ENCODE data around the gene TMEM178B.
"Not testable (repeated sequence)": the region's sequence is repeated elsewhere in the genome, so short reads cannot be mapped to it uniquely, and the experiment has no call there.

The TMEM178B gene

DNA sequence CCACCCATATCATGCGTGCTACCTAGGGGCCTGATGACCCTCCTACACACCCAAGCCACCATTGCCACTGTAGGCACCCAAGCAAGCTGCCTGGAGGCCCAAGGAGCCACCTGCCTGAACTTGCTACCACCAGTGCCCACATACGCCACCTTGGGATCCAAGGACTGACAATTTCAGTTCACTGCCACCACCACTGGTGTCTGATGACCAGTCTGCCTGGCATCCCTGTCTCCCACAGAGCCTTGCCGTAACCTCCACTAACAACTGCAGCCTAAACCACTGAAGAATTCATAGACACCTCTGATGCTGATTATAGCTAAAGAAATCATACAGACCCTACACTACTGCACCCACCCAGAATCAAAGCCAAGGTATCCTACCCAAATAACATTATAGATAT lies 58.8 kb downstream of the TMEM178B start:
- no peak for DNase-seq

DNA sequence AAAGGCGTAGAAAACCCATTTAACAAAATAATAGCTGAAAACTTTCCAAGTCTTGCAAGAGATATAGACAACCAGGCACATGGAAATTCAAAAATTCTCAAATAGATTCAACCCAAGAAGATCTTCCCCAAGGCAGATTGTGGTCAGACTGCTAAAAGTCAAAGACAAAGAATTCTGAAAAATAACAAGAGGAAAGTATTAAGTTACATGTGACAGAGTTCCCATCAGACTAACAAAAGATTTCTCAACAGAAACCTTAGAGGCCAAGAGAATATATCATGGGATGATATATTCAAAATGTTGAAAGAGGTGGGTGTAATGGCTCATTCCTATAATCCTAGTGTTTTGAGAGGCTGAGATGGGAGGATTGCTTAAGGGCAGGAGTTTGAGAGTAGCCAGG lies 59.8 kb downstream of the TMEM178B start:
- DNase-seq, result no peak

DNA sequence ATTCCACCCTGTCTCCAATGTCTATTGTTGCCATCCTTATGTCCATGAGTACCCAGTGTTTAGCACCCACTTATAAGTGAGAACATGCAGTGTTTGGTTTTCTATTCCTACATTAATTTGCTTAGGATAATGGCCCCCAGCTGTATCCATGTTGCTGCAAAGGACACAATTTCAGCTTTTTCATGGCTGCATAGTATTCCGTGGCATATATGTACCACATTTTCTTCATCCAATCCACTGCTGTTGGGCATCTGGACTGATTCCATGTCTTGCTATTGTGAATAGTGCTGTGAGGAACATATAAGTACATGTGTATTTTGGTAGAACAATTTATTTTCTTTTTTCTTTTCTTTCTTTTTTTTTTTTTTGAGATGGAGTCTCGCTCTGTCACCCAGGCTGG lies 68.2 kb downstream of the TMEM178B start:
- DNase-seq, result no peak

DNA sequence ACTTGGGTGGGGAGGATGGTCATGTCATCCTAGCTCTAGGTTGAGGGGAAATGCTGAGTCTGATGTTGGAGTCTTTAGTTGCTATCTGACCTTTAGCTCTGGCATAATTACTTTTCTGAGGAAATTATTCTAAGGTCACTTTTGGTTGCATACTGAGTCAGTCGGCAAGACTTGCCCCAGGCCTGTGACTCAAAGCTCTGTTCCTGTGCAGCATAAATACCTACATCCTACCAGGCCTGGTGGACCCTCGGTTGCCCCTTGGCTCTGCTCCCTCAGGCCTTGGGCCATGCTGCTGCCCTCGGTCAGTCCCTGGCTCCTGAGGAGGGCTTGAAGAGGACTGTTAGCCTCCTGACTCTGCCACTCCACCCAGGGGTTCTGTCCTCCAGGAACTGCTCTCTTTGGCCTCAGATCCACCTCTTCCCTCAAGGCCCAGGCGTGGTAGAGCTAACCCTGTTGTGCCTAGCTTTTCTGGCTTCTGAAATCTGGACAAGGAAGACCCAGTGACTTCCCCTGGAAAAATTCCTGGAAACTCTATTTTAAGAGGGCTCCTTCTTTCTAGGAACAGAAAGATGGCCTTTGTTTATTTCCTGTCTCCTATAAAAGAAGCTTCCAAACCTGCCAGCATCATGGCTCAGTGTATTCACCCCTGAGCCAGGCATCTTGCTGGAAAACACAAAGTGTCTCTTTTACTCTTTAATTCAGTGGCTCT lies 71.2 kb downstream of the TMEM178B start:
- no peak for DNase-seq

DNA sequence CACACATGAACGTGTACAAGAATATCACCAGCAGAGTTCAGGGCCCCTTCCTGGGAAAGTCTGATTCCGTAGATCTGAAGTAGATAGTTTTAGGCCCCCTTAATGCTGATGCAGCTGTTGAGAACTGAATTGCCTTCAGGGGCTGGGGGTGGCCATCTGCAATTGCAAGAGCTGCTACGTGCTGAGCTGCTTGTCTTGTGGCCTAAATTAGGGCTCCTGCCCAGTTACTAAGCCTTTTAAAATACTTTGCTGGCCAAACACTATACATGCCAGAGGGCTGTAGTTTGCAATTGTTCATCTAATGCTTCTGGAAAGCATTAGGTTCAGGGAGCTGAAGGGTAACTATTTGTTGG lies 71.7 kb downstream of the TMEM178B start:
- no peak for DNase-seq

DNA sequence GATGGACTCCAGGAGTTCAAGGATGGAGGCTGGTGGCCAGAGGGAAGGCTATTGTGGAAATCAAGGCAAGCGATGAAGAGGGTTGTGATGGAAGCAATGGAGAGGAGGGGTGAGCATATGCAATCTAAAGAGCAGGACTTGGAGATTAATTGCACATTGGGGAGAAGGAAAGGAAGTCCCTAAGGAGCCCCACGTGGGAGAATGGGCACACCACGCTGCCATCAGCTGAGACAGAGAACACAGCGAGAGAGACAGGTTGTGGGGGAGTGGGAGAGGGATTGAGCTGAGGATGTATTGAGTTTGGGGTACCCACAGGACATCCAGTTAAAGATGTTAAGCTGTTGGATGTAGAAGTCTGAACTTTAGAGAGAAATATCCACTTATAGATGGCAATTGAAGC lies 73.6 kb downstream of the TMEM178B start:
- DNase-seq, result no peak

DNA sequence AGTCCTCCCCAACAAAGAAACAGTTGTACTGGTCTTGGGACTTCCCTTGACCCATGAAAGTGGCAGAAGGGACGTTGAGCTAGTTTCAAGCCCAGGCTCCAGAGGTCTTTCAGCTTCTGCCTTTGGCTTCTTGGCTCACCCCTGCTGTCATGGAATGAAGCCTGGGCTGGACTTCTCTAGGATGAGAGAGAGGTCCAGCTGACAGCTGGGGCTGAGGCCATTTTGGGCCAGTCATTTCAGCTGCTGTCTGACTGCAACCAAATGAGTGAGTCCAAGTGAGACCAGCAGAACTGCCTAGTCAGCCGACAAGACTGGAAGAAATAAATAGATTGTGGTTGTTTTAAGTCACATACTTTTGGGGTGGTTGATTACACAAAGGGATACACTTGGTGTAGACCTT lies 76.6 kb downstream of the TMEM178B start:
- no peak for DNase-seq

DNA sequence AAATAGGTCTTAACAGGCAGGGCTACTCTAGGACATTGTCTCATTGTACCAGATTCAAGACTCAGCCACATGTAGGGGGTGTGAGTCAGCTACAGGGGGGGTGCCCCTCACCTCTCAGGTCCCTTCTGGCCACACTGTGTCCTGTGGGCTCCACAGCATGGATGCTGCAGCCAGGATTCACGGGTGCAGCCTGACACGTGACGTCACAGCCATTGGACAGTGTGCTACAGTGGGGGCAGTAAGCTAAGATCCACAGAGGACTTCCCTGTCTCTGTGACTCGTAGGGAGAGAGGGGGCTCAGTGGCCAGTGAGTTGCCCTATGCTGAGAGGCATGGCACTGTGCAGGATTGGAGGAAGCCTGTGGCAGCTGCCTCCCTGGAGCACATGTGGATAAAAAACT lies 77.9 kb downstream of the TMEM178B start:
- no peak for DNase-seq

DNA sequence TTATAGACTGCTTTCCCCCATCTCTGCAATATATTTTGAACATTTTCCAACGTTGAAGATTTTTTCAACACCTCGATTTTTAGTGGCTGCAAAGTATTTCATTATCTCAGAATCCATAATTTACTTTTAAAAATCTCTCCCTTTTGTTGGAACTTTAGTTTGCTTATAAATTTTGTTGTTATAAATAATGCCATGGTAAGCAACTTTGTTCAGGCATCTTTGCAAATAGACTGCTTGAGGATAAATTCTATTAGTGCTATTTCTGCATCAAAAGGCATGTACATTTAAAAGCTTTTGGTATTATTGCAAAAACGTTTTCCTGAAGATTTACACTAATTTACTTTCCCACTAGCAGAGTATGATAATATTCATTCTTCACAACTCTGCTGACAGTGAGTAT lies 79.4 kb downstream of the TMEM178B start:
- no peak for DNase-seq

DNA sequence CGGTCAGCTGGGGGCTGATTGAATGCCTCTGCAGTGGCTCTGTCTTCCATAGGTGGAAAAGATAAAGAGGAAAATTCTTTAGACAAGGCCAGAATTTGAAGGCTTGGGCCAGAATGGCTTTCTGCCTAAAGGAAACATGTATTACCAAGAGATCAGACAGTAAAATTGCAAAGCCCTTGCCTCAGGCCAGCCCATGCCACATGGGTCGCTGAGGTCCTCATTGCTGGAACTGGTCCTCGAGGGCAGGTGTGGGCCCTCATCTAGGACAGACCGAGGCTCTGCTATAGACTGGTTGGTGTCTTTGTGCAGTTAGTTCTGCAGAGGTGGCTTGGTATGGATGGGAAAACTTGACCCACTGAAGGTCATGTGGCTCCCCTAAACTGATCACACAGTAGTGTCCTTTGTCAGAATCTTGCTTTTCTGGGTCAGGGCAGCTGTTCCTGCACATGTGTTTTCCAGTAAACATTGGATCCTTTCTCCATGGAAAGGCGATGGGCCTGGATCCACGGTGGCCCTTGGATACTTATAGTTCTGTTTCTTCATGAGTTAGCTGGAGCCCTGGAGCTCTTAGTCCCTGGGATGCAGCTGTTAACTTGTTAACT lies 80.4 kb downstream of the TMEM178B start:
- no peak for DNase-seq

DNA sequence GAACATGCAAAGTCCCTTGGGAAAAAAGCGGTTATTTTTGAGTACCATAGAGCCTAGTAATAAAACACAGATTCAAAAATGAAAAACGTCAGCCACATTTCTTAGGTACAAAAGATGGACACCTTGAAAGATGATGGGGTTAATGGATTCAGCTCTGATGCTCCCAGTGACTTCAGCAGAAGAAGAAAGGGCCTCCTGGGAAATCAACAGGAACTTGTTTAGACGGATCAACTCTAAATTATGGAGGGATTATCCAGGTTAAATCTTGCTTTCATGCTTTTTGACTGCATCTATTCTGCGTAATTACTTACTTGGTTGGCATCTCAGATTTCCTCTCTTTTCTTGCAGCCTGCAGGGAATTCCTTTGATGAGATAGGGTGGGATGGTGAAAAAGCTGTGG lies 82.5 kb downstream of the TMEM178B start:
- no peak for DNase-seq

DNA sequence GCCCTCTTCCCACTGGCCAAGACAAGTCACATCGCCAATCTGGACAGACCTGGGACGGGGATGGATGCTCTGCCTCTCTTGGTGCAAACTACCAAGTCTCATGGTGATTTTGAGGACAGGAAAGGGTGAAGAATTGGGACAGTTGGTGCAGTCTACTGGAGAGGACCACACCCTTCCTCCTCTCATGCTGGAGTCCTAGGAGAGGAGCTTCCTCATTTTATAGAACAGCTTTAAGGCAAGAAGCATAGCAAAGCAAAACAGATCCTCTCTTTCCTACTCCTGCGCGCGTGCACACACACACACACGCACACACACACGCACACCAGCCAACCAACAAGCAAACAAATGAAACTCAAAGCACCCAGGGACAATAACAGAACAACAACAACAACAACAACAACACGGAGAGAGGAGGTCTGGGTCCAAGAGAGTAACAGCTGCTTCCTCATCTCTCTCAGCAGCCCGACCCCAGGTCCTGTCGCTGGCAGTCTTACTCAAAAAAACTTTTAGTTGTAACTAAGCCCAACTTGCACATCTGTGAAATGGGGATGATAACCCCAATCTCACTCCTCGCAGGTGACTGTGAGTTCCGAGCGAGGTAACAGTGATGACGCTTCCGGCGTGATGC lies 83.4 kb downstream of the TMEM178B start:
- no peak for DNase-seq

DNA sequence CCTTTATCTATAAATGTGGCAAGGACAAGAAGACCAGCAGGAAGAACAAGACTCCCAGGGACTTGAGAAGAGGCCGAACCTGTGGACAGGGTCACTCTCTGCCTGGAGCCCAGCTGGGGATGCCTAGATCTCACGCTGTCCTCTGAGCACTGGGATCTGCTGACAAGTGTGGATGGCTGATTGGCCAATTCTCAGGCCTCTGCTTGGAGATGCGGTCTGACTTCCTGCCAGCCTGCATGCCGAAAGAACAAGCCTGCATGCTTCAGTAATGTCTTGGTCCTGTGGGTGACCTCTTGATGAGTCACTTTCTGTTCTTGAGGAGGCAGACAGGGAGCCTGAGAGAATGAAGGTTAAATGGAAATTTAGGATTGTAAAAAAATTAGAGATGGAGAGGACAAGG lies 84.7 kb downstream of the TMEM178B start:
- DNase-seq, result no peak

DNA sequence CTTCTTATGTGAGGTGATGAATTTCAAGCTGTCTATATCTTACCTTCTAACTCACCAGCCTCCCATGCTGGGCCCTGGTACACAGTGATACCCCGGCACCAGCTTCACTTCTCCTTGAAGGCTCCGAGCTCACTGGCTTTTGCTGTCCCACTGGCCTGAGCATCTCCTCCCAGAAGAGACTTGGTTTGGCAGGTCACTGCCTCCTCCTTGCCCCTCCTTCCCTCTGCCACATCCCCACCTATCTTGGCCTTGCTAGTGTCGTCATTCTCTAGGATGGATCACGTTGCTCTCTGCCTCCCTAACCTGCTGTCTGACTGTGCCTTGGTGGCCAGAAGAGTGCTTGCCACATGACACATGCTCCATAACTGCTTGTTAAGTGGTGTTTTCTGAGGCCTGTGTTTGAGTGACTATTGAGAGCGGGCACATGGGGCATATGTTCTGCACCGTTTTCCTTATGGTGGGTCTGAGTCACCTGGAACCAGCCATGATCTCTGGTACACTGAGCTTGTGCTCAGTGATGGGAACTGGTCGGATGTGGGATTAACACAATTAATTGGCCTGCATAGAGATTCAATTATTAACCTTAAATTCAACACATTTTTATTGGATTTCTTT lies 86.5 kb downstream of the TMEM178B start:
- DNase-seq, result no peak

DNA sequence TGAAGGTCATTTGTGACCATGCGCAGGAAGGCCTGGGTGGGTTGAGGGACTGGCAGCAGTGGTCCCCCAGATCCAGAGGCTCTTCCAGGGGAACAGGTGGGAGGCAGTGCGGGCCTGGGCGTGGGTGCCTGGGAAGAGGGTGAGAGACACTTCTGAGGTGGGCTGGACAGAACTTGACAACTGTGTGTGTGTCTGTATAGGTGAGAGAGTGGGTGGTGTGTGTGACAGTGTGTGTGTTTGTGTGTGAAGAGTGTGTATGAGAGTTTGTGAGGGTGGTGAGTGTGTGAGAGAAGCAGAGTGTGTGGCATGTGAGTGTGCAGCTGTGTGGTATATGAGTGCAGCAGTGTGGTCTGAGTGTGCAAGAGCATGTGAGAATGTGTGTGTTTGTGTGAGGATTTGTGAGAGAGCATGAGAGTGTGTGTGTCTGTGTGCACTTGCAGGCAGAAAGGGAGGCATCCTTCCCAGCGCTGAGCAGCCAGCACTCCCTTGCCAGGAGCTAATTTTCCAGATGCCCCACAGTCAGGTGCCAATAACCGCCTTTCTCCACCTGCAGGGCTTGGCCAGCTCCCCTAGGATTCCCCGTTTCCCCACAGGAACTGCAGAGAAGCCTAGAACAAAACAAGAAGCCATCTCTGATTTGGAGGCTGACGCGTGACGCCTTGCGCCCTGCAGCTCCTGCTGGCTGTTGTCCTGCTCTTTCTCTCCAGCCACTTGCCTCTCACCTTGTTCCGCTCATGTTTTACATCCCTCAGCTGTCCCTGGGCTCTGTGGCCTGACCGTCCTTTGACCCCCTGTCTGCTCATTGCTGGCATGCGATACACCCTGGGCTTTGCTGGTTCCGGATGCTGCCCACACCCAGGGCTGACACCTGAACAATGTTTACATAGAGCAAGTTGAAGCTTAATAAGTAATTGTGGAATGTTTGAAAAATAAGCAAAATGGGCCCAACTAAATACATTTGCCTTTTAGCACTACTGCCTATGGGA lies 88.0 kb downstream of the TMEM178B start:
- DNase-seq, result no peak

DNA sequence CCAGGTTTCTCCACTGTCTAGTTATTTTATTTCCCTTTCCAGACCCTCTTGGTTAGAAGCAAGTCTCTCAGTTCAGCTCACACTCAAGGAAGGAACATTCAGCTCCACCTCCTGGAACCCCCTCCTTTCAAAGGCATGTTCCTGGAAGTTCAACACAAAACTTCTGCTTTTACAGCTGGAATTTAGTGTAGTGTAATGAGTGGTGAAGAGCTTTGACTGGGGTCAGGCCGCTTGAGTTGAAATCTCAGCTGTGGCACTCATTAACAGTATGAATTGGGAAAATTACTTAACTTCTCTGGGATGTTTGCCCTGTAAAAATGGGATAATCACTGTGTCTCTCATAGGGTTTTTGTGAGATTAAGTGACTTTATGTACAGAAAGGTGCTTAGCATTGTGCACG lies 91.7 kb downstream of the TMEM178B start:
- no peak for DNase-seq

DNA sequence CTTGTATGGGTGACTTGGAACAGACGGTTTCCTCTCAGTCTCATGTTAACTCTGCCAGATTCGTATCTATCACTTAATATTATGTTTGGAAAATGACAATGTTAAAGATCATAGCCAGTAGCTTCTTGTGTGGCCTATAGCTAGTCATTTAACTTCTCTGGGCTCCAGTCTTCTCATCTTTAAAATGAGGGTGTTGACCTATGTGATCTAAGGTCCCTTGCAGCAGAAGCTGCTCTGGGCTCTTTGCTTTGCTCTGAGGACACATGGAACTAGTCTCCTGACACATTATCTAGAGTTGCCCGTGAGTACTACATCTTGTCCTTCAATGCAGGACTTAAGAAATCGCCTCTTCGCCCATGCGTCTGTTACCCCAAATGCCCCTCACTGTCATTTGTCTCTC lies 93.1 kb downstream of the TMEM178B start:
- DNase-seq, result no peak

DNA sequence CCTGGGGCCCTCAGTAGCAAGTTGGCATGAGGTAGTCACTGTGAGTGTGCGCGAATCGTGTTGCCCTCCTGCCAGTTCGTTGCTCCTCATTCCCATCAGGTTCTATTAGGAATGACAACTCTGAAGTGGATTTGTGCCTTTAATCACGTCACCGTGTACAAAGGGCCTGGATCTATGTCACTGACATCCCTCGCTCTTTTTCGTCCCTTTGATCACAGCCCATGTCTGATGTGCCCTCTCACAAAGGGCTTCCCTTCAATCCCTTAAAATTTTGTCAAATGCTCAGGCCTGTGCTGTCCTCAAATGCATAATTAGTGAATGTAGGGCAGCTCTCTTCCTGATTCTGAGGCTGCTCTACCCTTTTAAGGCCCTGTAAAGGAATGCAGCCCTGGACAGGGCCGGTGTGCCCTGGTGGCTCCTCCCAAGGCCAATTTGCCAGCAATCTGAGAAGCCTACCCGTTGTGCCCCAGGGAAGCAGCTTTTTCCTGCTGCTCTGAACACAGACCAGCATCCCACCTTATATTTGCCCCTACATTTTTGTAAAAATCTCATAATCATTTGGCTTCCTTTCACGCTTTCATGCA lies 93.6 kb downstream of the TMEM178B start:
- DNase-seq, result no peak

DNA sequence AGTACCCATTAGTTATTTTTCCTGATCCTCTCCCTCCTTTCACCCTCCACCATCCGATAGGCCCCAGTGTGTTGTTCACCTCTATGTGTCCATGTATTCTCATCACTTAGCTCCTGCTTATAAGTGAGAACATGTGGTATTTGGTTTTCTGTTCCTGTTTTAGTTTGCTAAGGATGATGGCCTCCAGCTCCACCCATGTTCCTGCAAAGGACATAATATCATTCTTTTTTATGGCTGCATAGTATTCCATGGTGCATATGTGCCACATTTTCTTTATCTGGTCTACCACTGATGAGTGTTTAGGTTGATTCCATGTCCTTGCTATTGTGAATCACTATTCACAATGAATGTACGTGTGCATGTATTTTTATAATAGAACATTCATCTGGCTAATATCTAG lies 95.3 kb downstream of the TMEM178B start:
- not testable (repeated sequence) for DNase-seq

DNA sequence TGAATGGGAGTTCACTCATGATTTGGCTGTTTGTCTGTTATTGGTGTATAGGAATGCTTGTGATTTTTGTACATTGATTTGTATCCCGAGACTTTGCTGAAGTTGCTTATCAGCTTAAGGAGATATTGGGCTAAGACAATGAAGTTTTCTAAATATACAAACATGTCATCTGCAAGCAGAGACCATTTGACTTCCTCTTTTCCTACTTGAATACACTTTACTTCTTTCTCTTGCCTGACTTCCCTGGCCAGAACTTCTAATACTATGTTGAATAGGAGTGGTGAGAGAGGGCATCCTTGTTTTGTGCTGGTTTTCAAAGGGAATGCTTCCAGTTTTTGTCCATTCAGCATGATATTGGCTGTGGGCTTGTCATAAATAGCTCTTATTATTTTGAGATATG lies 101.9 kb downstream of the TMEM178B start:
- not testable (repeated sequence) for DNase-seq

DNA sequence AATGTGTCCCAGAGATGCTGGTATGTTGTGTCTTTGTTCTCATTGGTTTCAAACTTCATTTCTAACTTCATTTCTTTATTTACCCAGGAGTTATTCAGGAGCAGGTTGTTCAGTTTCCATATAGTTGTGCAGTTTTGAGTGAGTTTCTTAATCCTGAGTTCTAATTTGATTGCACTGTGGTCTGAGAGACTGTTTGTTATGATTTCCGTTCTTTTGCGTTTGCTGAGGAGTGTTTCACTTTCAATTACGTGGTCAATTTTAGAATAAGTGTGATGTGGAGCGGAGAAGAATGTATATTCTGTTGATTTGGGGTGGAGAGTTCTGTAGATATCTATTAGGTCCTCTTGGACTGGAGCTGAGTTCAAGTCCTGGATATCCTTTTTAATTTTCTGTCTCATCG lies 103.3 kb downstream of the TMEM178B start:
- DNase-seq, result not testable (repeated sequence)

All from nucleus accumbens (tissue), 56 donors.